ENCODE data around the gene ZBTB46.

DNA sequence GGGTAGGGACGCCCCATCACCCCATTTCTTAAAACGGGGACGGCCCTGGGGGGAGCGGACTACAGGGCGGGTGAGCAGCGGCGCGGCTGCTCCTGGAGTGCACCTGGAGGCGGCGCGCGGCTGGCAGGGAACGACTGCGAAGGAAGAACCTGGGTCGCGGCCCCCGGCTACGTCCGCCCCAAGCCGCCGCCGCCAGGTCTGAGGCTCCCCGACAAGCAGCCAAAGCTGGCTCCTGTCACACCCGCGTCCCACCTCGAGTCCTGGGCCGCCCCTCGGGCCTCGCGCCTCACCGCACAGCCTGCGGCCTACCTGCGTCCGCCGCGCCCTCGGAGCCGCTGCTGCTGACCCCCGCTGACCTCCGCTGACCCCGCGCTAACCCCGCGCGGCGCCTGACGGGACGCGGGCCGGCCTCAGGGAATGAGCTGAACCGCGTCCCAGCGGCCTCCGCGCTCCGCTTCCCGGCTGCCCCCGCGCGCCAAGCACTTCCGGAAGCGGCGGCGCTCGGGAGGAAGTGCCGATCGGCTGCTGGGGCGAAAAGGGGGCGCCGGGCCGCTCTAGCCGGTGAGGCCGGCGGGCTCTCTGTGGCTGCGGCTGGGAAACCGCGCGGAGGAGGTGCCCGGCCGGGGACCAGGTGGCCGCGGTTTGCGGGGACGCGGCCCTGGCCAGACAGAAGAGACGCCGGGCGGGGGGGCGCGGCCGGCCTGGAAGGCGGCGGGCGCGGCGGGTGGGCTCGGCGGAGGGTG lies 123.3 kb downstream of the ZBTB46 start, which contains the start of the genes ARFRP1 and ZGPAT:
- TF ChIP-seq ZFP69B (tag by site-specific recombination; IDR thresholded peaks at IDR 0.05) (no peak; the same call in 1 of the 2 replicates), YY1 (tag by site-specific recombination; IDR thresholded peaks at IDR 0.05) (peak; percentile 46; the same call in 1 of the 2 replicates), ZNF558 (tag by site-specific recombination; IDR thresholded peaks at IDR 0.05) (no peak), GFI1B (tag by site-specific recombination; IDR thresholded peaks at IDR 0.05) (no peak), ZNF354C (tag by site-specific recombination; IDR thresholded peaks at IDR 0.05; ENCODE audit: borderline replicate concordance, low read depth) (no peak), MZF1 (tag by site-specific recombination; IDR thresholded peaks at IDR 0.05; ENCODE audit: borderline replicate concordance) (no peak), KLF1 (tag by site-specific recombination; IDR thresholded peaks at IDR 0.05) (peak; percentile 11; the same call in 1 of the 2 replicates), CTCF (tag by site-specific recombination; IDR thresholded peaks at IDR 0.05) (no peak), ZNF404 (tag by site-specific recombination; IDR thresholded peaks at IDR 0.05) (no peak), HOXC10 (CRISPR knock-in tag; IDR thresholded peaks at IDR 0.05) (no peak; the same call in 1 of the 2 replicates)
- TF ChIP-seq, protein P1, sequence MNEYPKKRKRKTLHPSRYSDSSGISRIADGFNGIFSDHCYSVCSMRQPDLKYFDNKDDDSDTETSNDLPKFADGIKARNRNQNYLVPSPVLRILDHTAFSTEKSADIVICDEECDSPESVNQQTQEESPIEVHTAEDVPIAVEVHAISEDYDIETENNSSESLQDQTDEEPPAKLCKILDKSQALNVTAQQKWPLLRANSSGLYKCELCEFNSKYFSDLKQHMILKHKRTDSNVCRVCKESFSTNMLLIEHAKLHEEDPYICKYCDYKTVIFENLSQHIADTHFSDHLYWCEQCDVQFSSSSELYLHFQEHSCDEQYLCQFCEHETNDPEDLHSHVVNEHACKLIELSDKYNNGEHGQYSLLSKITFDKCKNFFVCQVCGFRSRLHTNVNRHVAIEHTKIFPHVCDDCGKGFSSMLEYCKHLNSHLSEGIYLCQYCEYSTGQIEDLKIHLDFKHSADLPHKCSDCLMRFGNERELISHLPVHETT (tag by site-specific recombination; IDR thresholded peaks at IDR 0.05) = no peak
